Liver (tissue), 9 donors: ENCODE measurements around the gene PIK3R6. TPM values are rescaled to one million over a fixed set of nuclear protein-coding genes. Genes with fewer than 3 reads are reported as not detected.

Source experiments
- DNase-seq: peaks from one replicate; pipeline ENCODE4 v3.0.0-alpha.2; 2017; ENCODE audit warnings: low spot score
- H3K27ac ChIP-seq, 2 donors: one replicate each; pipeline ENCODE4 v1.7.0; 2013; ENCODE audit warnings: inconsistent platforms in 2 of 2, low read length in 2 of 2, control low read depth in 1 of 2, low read depth in 1 of 2, mild to moderate bottlenecking in 1 of 2
- H3K27me3 ChIP-seq, 4 donors: one replicate each; pipeline versions ENCODE4 v1.6.1 to v1.7.0; 2013; ENCODE audit warnings: low read length in 3 of 4, inconsistent platforms in 1 of 4, mild to moderate bottlenecking in 1 of 4, moderate library complexity in 1 of 4; ENCODE audit not compliant: control insufficient read depth in 4 of 4, insufficient read depth in 4 of 4
- H3K36me3 ChIP-seq, 4 donors: one replicate each; pipeline versions ENCODE4 v1.6.1 to v1.7.0; 2013; ENCODE audit warnings: low read length in 3 of 4, mild to moderate bottlenecking in 3 of 4, low read depth in 1 of 4, moderate library complexity in 1 of 4; ENCODE audit not compliant: control insufficient read depth in 4 of 4, insufficient read depth in 3 of 4
- H3K4me1 ChIP-seq, 4 donors: one replicate each; pipeline versions ENCODE4 v1.6.1 to v1.7.0; 2013; ENCODE audit warnings: low read length in 3 of 4, mild to moderate bottlenecking in 3 of 4, moderate library complexity in 1 of 4; ENCODE audit not compliant: control insufficient read depth in 4 of 4, insufficient read depth in 4 of 4
- H3K4me3 ChIP-seq, 3 donors: one replicate each; pipeline versions ENCODE4 v1.6.1 to v1.7.0; 2013; ENCODE audit warnings: low read length in 3 of 3, control low read depth in 1 of 3, low read depth in 1 of 3, mild to moderate bottlenecking in 1 of 3
- H3K9ac ChIP-seq, 2 donors: one replicate each; pipeline ENCODE4 v1.7.0; 2013; ENCODE audit warnings: low read length in 2 of 2, mild to moderate bottlenecking in 2 of 2, moderate library complexity in 2 of 2, control low read depth in 1 of 2, low read depth in 1 of 2
- H3K9me3 ChIP-seq, 4 donors: one replicate each; pipeline versions ENCODE4 v1.6.1 to v1.7.0; 2013; ENCODE audit warnings: low read length in 3 of 4; ENCODE audit not compliant: control insufficient read depth in 4 of 4
- FOXA1 ChIP-seq: IDR thresholded peaks from 2 replicates; pipeline ENCODE4 v1.6.1; 2016; ENCODE audit warnings: antibody characterized with exemption
- GABPA ChIP-seq, 2 donors: IDR thresholded peaks in 1 of 2; conservative IDR thresholded peaks in 1 of 2; 2 replicates each; pipeline ENCODE4 v1.6.1; 2016; ENCODE audit warnings: antibody characterized with exemption in 2 of 2, mild to moderate bottlenecking in 1 of 2, moderate library complexity in 1 of 2
- HNF4G ChIP-seq: IDR thresholded peaks from 2 replicates; pipeline ENCODE4 v1.6.1; 2016; ENCODE audit warnings: antibody characterized with exemption
- JUND ChIP-seq, 2 donors: IDR thresholded peaks; 2 replicates each; pipeline ENCODE4 v1.6.1; 2016; ENCODE audit warnings: antibody characterized with exemption in 2 of 2
- NR2F2 ChIP-seq: IDR thresholded peaks from 2 replicates; pipeline ENCODE4 v1.6.1; 2016; ENCODE audit warnings: antibody characterized with exemption
- RAD21 ChIP-seq, 2 donors: IDR thresholded peaks; 2 replicates each; pipeline ENCODE4 v1.6.1; 2016; ENCODE audit warnings: antibody characterized with exemption in 2 of 2, mild to moderate bottlenecking in 2 of 2
- RXRA ChIP-seq, 2 donors: IDR thresholded peaks; 2 replicates each; pipeline ENCODE4 v1.6.1; 2017 to 2018; ENCODE audit warnings: antibody characterized with exemption in 2 of 2, mild to moderate bottlenecking in 1 of 2
- TAF1 ChIP-seq: conservative IDR thresholded peaks from 2 replicates; pipeline ENCODE4 v1.6.1; 2016; ENCODE audit warnings: antibody characterized with exemption, mild to moderate bottlenecking
- YY1 ChIP-seq: IDR thresholded peaks from 2 replicates; pipeline ENCODE4 v1.6.1; 2016; ENCODE audit warnings: antibody characterized with exemption, mild to moderate bottlenecking
- WGBS: extraction: QIAGEN DNeasy Blood & Tissue Kit; methylation state at CpG from one replicate; pipeline ENCODE4 v1.1.7; 2013; 5-methylcytosine and 5-hydroxymethylcytosine counted together
- polyA plus RNA-seq, 2 donors: library from polyadenylated mRNA; stranded (reverse) in 1 of 2; unstranded in 1 of 2; fragments of 200-250 nt in 1 of 2; fragments of >200 nt in 1 of 2; fragmentation: Nextera tagmentation in 1 of 2; extraction: Ambion mirVana in 1 of 2; gene quantifications; one replicate each; pipeline versions ENCODE4 v1.2.1 to v1.2.3, GENCODE V29; 2013 to 2015
- total RNA-seq, 2 donors: library from RNA; depleted of rRNA; stranded (reverse); fragments of >200 nt; gene quantifications; one replicate each; pipeline ENCODE4 v1.2.3, GENCODE V29; 2014
- TF ChIP-seq, protein P1 (sequence below): IDR thresholded peaks from 2 replicates; pipeline ENCODE4 v1.6.1; 2016; ENCODE audit warnings: antibody characterized with exemption, mild to moderate bottlenecking
- TF ChIP-seq, protein P2 (sequence below): IDR thresholded peaks from 2 replicates; pipeline ENCODE4 v1.6.1; 2016; ENCODE audit warnings: antibody characterized with exemption
- TF ChIP-seq, protein P3 (sequence below): IDR thresholded peaks from 2 replicates; pipeline ENCODE4 v1.6.1; 2016; ENCODE audit warnings: antibody characterized with exemption
- donor health status: healthy.
- donor health status: healthy.
- donor health status: healthy.
- donor health status: healthy.
- donor health status: healthy.

PIK3R6 gene
- total and polyA plus RNA-seq, 4 donors: 0.15 to 0.37 (median 0.18) TPM

DNA sequence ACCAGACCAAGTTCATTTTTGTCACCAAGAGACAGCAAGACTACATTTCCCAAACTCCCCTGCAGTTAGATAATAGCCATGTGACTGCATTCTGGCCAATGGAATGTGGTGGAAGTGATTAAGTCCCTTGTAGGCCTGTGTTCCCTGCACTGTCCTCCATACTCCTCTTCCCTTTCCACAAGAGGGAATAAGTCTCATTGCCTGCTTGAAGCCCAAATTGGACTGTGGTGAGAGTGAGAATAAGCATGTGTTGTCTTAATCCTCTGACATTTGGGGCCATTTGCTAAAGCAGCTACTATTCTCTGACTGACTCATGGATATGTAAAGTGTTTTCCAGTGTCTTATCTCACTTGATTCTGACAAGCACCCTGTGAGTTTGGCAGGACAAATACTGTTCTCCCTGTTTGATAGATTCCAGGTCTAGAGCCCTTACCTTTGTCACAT, 20.7 kb downstream of the PIK3R6 start:
- no peak overlapping the region for H3K4me3 ChIP-seq
- no peaks in the 10 kb centered on the region for H3K9me3 ChIP-seq
- H3K9ac ChIP-seq: no peak overlapping the region
- H3K4me1 ChIP-seq: no peaks in the 10 kb centered on the region
- H3K27ac ChIP-seq: no peak overlapping the region
- TF ChIP-seq, protein P1, sequence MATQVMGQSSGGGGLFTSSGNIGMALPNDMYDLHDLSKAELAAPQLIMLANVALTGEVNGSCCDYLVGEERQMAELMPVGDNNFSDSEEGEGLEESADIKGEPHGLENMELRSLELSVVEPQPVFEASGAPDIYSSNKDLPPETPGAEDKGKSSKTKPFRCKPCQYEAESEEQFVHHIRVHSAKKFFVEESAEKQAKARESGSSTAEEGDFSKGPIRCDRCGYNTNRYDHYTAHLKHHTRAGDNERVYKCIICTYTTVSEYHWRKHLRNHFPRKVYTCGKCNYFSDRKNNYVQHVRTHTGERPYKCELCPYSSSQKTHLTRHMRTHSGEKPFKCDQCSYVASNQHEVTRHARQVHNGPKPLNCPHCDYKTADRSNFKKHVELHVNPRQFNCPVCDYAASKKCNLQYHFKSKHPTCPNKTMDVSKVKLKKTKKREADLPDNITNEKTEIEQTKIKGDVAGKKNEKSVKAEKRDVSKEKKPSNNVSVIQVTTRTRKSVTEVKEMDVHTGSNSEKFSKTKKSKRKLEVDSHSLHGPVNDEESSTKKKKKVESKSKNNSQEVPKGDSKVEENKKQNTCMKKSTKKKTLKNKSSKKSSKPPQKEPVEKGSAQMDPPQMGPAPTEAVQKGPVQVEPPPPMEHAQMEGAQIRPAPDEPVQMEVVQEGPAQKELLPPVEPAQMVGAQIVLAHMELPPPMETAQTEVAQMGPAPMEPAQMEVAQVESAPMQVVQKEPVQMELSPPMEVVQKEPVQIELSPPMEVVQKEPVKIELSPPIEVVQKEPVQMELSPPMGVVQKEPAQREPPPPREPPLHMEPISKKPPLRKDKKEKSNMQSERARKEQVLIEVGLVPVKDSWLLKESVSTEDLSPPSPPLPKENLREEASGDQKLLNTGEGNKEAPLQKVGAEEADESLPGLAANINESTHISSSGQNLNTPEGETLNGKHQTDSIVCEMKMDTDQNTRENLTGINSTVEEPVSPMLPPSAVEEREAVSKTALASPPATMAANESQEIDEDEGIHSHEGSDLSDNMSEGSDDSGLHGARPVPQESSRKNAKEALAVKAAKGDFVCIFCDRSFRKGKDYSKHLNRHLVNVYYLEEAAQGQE: no peak
- TF ChIP-seq RXRA (IDR thresholded peaks at IDR 0.05) (no peak), JUND (IDR thresholded peaks at IDR 0.05) (no peak), YY1 (no peak), TAF1 (no peak), FOXA1 (no peak), NR2F2 (no peak), GABPA (IDR thresholded peaks at IDR 0.05 in 1 of 2, conservative IDR thresholded peaks at IDR 0.05 in 1 of 2) (no peak)
- TF ChIP-seq, protein P2, sequence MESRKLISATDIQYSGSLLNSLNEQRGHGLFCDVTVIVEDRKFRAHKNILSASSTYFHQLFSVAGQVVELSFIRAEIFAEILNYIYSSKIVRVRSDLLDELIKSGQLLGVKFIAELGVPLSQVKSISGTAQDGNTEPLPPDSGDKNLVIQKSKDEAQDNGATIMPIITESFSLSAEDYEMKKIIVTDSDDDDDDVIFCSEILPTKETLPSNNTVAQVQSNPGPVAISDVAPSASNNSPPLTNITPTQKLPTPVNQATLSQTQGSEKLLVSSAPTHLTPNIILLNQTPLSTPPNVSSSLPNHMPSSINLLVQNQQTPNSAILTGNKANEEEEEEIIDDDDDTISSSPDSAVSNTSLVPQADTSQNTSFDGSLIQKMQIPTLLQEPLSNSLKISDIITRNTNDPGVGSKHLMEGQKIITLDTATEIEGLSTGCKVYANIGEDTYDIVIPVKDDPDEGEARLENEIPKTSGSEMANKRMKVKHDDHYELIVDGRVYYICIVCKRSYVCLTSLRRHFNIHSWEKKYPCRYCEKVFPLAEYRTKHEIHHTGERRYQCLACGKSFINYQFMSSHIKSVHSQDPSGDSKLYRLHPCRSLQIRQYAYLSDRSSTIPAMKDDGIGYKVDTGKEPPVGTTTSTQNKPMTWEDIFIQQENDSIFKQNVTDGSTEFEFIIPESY: no peak
- H3K27me3 ChIP-seq: peaks cover 0 to 6% (median under 1%) of the 10 kb centered on the region in 4 donors
- H3K36me3 ChIP-seq: no peaks in the 10 kb centered on the region
- DNase-seq: no peak

DNA sequence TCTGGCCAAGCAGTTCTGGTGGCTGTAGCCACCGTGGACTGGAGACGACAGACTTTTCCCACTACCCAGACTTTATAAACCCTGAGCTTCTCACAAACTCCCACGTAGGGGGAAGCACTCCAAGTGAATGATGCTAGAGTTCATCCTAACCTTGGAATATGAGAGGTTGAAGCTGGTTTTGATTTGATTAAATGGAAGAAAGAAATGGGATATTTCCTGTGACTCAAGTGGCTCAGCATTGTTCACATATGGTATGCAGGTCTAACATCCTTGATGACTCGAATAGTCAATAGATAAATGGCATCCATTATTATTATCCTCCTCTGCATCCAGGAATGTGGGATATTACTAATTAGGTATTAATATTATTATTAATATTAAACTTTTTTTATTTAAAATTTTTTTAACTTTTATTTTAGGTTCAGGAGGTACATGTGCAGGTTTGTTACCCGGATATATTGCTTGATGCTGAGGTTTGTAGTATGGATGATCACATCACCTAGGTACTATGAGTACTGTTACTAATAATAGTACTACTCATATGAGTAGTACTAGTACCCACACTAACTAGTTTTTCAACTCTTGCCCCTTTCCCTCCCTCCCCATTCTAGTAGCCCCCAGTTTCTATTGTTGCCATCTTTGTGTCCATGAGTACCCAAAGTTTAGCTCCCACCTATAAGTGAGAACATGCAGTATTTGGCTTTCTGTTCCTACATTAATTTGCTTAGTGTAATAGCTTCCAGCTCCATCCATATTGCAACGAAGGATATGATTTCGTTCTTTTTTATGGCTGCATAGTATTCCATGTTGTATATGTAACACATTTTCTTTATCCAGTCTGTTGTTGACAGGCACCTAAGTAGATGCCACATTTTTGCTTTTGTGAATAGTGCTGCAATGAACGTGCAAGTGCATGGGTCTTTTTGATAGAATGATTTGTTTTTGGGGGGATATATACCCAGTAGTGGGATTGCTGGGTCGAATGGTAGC, 22.9 kb downstream of the PIK3R6 start:
- Histone ChIP-seq H3K4me1 (no peaks in the 10 kb centered on the region), H3K27ac (no peak overlapping the region), H3K9ac (no peak overlapping the region), H3K9me3 (no peaks in the 10 kb centered on the region), H3K27me3 (peaks cover 0 to 2% (median 0%) of the 10 kb centered on the region in 4 donors), H3K36me3 (no peaks in the 10 kb centered on the region), H3K4me3 (no peak overlapping the region)
- TF ChIP-seq HNF4G (no peak), TAF1 (no peak), RAD21 (IDR thresholded peaks at IDR 0.05) (no peak)
- TF ChIP-seq, protein P1: no peak
- TF ChIP-seq, protein P3, sequence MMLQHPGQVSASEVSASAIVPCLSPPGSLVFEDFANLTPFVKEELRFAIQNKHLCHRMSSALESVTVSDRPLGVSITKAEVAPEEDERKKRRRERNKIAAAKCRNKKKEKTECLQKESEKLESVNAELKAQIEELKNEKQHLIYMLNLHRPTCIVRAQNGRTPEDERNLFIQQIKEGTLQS: no peak
- no peak for DNase-seq
- WGBS: 82% methylated on average over 9 of the region's 9 CpGs
